ENCODE measurements around the gene RIPOR3.
"Not testable (repeated sequence)": the region's sequence is repeated elsewhere in the genome, so short reads cannot be mapped to it uniquely, and the experiment has no call there.

The RIPOR3 gene

DNA sequence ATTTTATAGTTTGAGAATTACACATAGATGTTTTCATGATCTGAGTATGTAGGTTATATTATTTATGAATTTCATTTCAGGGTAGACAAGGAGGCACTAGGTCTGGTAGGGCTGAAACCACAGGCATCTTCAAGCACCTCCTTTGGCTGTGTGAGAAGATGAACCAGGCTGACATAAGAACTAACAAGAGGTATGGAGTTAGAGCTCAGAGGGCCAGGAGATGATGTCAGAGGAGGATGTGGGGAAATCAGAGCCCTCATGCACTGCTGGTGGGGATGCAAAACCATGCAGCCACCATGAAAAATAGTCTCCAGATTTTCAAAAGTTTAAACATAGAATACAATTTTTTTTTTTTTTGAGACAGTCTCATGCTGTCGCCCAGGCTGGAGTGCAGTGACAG, 13.6 kb upstream of the RIPOR3 start:
- DNase-seq (ENCODE audit: low read depth in 2 of 2) = no peak

DNA sequence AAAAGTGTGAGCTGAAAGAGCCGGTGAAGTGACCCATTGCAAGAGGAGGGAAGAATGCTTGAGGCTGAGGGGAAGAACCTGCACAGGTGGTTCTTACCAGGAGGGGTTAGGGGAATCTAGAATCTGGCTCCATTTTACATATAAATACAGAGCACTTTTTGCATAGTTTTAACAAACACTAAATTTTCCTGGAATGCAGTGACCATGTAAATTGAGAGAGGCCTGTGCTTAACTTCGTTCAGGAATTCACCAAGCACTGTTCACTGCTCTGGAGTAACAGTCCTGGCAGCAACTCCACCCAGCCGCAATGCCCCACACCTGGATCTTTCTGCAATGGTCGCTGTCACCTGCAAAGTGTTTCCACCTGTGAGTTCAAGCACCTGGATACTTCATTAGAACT, 13.2 kb upstream of the RIPOR3 start:
- no peak for DNase-seq (ENCODE audit: low read depth in 2 of 2)

DNA sequence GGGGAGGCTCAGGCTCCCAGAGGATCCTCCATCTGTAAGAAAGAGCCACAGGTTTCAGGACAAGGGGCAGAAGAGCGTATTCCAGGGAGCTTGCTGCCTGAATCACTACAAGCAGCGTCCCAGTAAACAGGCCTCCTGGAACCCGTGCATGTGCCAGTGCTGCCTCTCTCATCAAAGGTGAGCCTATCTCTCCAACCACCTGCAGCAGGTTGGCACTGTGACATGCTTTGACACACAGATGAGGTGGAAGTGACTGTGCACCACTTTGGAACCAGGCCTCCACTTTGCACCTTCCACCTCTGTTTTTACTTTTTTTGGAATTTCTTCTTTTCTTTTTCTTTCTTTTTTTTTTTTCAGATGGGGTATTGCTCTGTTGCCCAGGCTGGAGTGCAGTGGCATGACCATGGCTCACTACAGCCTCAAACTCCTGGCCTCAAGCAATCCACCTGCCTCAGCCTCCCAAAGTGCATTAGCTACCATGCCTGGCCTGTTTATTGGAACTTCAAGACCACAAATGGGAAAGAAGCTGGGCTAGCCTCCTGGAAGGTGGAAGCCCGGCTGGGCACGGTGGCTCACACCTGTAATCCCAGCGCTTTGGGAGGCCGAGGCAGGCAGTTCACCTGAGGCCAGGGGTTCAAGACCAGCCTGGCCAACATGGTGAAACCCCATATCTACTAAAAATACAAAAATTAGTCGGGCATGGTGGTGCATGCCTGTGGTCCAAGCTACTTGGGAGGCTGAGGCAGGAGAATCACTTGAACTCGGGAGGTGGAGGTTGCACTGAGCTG, 12.5 kb upstream of the RIPOR3 start:
- not testable (repeated sequence) for DNase-seq (ENCODE audit: low read depth in 2 of 2)

DNA sequence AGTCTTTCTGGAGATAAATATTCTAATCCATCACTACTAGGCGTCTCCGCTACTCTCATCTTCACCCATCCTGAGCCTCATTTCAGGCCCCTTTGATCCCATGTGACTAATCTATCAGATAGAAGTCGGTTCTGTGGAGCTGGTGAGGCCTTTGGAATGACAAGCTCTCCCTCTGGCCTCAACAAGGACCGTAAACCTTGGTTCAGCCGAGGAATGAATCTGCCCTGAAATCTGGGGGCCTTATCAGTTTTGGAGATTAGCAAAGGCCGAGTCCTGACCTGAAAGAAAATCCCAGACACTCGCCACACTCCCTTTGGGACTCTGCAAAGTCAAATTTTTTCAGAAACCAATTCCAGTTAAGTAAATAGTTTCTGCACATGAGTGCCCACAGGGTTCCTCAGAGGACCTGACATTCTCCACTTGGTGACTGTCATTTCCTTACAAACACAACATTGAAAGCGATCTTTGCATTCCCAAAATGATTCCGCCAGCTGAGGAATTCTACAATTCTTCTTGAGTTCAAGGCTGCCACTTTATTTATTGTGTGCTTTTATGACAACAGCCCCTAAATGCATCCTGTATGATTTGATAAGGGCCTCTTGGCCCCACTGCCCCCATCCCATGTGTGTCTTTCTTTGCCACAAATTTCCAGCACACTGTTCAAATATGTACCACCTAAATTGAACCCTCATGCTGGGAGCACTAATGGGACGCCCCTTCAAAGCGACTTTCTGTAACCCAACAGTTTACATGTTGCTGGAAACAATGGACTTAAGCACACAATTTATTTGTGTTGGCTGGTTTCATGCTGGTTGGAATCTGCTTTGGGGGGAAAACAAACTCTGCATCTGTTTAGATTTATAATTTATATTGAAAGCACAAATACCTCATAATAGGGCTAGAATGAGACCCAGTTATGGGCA, 10.0 kb upstream of the RIPOR3 start:
- no peak for DNase-seq (ENCODE audit: low read depth in 2 of 2)

DNA sequence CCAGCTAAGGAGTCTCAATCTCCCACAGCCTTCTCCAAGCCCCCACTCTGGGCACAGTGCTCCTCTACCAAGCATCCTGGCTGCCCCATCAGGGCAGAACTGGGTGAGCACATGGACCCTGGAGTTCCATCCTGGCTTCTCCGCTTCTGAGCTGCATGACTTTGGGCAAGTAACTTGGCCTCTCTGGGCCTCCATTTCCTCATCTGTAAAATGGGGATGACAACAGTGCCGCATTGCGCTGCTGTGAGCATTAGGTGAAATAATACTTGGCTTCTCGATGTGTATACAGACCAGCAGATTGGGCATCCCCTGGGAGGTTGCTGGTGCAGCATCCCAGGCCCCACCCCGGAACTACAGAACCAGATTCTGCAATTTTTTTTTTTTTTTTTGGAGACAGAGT, 8.3 kb upstream of the RIPOR3 start:
- no peak for DNase-seq (ENCODE audit: low read depth in 2 of 2)

DNA sequence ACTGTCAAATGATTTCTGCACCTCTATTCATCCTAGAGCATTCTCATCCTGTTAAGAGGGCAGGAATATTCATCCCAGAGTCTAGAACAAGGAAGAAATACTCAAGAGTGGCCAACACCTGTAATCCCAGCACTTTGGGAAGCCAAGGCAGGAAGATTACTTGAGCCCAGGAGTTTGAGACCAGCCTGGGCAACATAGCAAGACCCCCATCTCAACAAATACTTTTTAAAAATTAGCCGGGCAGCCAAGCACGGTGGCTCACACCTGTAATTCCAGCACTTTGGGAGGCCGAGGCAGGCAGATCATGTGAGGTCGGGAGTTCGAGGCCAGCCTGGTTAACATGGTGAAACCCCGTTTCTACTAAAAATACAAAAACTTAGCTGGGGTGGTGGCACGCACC, 6.9 kb upstream of the RIPOR3 start:
- DNase-seq (ENCODE audit: low read depth in 2 of 2) = not testable (repeated sequence)

DNA sequence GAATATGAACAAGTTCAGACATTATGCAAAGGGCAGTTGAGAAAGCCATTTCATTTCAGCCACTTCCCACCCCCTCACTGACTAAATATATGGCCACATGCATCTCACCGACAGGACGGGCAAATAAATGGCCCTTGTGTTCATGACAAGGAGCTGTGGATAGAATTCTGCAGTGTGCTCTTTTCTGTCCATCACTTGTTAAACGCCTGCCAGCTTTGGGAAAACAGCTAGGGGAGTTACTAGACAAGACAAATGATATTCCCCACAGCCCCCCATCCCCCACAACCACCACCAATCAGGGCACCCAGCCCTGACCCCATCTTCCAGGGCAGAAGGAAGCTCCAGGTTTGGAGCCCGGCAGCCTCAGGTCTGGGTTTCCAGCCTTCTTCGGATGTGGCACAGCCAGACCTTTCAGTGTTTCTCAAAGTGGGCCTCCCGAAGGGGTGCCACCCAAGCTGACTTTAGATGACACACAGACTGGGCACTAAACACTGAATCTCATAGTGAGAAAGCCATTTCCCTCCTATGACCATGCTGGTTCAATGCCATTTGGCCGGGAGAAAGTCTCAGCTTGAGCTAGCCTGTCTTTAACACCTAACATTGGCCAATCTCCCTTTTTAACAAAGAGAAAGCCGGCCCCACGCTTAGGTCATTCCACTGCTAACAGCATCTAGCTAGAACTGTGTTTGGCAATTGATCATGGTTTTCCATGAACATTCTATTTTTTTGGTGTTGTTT, 4.0 kb upstream of the RIPOR3 start:
- DNase-seq (ENCODE audit: low read depth in 2 of 2) = no peak

DNA sequence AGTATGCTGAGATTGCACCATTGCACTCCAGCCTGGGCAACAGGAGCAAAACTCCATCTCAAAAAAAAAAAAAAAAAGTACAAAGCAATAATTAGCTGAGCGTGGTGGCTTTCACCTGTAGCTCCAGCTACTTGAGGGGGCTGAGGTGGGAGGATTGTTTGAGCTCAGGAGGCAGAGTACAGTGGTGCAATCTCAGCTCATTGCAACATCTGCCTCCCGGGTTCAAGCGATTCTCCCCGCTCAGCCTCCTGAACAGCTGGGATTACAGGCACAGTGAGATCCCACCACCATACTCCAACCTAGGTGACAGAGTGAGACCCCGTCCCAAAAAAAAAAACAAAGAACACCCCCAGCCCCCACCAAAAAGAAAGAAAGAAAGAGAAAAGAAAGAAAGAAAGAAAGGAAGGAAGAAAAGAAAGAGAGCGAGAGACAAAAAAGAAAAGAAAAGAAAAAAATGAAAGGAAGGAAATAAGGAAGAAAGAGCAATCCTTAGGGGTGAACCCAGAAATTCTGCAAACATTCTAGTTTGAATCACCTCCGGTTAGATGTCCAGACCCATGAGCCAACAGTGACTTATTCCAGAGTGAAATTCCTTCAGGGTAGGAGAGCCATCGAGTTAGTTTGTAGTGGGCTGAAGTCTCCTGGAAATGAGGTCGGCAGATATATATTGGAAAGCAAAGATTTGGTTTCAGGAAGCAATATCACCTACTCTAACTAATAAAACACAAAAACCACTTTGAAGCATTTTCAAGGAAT, 3.2 kb upstream of the RIPOR3 start:
- no peak for DNase-seq (ENCODE audit: low read depth in 2 of 2)

DNA sequence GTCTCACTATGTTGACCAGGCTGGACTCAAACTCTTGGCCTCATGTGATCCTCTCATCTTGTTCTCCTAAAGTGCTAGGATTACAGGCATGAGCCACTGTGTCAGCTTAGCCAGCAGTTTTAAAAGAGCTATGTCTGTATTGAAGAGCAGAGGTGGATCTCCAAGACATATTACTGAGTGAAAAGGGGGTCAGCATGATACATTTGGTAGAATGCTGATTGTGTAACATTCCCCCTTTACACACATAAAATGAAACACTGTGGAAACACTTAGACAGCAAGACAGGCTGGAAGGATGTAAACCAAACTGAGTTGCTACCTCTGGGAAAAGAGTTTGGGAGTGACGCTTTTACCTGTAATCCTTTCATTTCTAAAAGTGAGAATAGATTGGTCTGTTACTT, 1.7 kb upstream of the RIPOR3 start:
- DNase-seq (ENCODE audit: low read depth in 2 of 2) = no peak

DNA sequence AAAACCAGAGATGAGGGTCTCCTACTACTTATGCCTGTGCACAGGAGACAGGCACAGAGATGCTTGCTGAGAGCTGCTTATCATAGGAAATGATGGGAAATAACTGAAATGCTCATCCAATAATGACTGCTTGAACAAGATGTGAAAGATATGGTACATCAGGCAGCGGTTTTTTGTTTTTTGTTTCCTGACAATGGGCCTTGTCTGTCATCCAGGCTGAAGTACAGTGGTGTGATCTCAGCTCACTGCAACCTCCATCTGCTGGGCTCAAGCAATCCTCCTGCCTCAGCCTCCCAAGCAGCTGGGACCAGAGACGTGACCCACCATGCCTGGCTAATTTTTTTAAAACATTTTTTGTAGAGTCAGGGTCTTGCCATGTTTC, 1.2 kb upstream of the RIPOR3 start:
- DNase-seq (ENCODE audit: low read depth in 2 of 2) = no peak

DNA sequence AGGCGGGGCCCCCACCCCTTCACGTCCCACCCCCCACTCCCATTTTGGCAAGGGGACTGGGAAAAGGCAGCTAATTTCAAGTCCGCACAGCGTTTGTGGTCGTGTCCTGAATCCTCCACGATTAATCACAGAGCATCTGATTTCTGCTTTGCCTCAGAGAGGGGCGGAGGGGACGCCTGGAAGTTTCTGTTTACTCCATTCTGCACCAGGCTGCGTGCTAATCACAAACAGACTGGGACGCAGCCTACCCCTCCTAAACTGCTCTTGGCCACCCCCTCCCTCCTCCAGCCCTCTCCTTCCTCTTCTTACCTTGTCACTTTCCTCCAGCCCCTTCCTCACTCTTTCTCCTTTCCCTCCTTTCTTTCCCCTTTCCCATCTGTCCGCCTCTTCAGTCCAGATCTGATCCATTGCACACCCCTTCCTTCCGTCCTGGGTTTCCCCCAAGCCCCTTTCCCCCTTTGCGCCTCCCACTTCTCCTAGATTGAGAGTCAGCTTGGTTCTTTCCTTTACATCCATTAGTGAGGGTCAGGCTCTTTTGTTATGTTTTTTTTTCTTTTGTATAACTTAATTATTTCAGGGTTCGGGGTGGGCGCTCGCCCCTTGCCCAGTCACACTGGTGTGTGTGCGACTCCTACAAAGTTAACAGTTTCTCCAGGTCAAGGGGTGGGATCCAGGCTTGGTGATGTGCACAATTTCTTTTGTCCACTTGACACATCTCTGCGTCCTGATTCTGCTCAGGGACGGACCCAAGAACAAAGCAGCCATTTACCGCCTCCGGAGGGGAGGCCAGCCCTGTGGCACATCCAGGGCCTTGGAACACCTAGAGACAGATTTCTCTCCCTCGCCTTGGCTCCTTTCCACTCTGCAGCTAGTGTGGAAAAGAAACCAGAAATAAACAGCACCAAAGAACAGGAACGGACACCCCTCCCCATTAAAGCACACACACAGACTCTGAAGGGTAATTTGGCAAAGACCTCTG, 520 bp upstream of the RIPOR3 start:
- no peak for DNase-seq (ENCODE audit: low read depth in 2 of 2)

DNA sequence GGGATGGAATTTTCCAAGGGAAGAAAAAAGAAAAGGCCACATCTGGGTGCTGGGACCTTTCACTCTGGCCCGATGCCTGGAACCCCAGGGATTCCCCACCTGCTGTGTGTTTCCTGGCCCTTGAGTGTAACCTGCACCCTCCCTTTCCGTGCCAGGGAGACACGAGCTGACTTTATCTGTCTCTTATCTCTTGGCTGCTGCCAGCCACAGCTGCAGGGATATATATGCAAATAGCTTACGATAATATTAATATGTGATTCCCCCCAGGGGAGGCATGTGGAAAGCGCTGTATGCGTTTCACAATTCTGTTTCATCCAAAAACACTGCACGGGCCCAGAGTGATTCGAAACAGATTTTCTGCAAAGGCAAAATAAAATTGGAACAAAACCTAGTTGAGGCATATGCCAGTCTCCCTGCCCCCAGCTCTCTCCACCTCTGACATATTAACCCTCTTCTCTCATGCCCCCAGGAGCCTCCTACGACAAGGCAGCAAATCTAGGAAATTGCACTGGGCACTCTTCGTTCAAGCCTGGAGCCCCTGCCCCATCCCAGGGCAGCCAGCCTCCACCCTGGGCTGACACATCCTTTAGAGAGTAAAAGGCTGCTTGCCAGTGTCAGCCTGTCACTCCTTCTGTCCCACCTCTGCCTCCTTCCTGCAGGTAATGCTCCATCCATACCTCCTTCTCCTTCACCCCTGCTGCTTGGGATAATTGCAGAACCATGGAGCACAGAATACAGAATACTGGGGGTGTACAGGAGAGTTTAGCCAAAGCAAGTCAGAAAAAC, 1.3 kb downstream of the RIPOR3 start:
- DNase-seq (ENCODE audit: low read depth in 2 of 2) = no peak

DNA sequence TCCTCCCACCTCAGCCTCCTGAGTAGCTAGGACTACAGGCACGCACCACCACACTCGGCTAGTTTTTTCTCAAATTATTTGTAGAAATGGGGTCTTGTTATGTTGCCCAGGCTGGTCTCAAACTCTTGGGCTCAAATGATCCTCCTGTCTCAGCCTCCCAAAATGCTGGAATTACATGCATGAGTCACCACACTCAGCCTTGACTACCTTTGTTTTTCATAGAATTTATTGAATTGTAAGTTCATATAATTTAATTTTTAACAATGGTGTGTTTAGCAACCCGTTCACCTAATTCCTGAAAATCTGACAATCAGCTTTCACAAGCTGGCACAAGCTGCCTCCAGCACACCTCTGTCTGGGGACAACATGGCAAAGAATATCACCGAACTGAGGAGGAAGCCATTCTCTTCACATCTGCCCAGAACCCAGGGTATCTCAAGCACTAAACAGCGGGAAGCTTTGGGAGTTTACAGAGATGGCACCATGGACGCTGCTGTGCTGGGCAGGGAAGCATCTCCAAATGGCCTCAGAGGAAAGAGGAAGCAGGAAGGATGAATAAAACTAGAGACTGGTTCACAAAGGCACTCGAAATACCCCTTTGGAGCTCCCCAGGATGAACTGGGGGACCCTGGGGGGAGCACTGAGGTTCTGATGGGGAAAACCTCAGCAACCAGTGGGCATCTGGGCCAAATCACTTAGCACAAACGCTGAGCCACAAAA, 2.9 kb downstream of the RIPOR3 start:
- no peak for DNase-seq (ENCODE audit: low read depth in 2 of 2)

DNA sequence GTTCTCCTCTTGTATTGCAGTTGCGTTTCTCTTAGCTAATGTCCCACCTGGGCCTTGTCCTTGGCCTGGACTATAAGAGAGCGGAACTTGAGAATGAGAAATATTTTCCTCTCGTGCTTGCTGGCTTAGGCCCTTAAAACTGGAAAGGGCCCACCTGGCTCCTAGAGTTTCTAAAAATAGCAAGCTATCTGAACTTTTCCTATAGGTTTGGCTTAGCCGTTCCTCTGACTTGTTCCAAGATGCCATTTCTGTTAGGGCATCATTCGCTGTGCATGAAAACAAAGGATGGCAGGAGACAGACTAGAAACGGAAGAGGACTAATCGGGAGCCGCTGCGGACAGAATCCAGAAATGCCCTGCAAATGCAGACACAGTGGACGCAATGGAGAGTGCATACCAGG, 4.5 kb downstream of the RIPOR3 start:
- DNase-seq (ENCODE audit: low read depth in 2 of 2) = no peak

DNA sequence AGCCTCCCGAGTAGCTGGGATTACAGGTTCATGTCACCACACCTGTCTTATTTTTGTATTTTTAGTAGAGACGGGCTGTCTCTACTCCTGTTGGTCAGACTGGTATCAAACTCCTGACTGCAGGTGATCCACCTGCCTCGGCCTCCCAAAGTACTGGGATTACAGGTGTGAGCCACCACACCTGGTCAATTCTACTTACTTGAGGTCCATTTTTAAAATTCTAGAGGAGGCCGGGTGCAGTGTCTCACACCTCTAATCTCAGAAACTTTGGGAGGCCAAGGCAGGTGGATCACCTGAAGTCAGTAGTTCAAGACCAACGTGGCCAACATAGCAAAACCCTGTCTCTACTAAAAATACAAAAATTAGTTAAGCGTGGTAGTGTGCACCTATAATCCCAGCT, 7.8 kb downstream of the RIPOR3 start:
- no peak for DNase-seq (ENCODE audit: low read depth in 2 of 2)

DNA sequence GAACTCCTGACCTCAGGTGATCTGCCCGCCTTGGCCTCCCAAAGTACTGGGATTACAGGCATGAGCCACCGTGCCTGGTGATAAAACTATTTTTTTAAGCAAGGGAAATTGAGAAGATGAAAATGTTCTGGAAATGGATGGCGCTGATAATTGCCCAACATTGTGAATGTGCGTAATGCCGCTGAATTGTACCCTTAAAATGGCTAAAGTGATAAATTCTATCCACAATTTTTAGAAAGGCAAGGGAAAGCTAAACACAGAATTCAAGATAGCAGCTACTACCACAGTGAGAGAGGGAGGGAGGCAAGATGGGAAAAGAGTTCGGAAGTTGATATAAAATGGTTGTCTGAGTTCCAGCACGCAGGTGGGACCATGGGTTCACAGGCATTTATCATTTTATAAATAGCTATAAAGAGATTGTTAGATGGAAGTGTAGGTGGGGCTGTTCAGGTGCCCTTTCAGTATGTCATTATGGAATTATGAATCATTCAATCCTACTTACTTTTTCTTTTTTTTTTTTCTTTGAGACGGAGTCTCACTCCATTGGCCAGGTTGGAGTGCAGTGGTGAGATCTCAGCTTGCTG, 8.3 kb downstream of the RIPOR3 start:
- no peak for DNase-seq (ENCODE audit: low read depth in 2 of 2)

DNA sequence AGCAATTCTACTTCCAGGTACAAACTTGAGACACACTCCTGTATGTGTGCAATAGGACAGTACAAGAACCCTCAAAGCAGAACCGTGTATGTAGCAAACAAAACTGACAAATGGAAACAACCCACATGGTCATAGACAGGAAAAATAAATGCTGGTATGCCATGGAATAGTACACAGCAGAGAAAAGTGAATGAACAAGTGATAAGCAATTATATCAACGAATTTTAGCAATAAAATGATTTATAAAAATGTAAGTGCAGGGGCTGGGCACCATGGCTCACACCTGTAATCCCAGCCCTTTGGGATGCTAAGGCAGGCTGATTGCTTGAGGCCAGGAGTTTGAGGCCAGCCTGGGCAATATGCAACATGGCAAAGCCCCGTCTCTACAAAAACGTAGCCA, 9.3 kb downstream of the RIPOR3 start:
- no peak for DNase-seq (ENCODE audit: low read depth in 2 of 2)

DNA sequence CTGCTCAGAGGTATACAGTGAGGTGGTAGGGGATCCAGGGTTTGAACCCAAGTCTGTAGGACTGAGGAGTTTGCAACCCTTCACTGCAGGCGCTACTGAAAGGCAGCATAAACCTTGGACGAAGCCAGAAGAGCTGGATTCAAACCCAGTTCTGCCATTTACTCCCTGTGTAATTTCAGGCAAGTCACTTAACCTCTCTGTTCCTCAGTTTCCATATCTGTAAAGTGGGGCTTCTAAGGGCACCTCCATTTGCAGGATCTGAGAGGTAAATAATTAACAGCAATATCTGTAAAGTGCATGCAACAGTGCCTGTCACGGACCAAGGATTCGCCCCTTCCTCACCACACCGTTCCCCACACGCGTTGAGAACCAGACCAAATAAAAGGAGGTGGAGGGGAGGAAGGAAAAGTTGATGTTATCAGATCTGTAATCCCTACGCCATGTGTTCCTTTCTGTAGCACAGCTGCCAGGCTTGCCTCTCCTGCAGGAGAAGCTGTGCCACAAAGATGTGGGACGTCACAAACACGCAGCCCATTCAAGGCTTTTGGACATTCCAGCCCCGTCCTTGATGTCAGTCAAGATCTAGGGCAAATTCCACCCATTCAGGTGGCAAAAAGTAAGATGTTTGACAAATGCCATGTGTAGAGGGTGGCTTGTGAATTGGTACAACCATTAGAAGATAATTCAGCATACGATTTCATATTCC, 9.8 kb downstream of the RIPOR3 start:
- DNase-seq (ENCODE audit: low read depth in 2 of 2) = no peak
